ENCODE measurements around the gene PRPF31. TPM values are rescaled to one million over a fixed set of nuclear protein-coding genes. Genes with fewer than 3 reads are reported as not detected.

Gene PRPF31
- total and polyA plus RNA-seq, 9 of the 15 experiments (the other 6 are each of a cell fraction or from before 2014, with no cell fraction given) = 5.8 to 92.2 (median 69.2) TPM

- no peak for TF ChIP-seq IRF9 (tag; IDR thresholded peaks at IDR 0.05)
- no peak for TF ChIP-seq SUPT5H (IDR thresholded peaks at IDR 0.05)
- peak; percentile 41; the same call in 1 of the 2 replicates for TF ChIP-seq ZBTB2 (IDR thresholded peaks at IDR 0.05)
- no peak for TF ChIP-seq HMBOX1 (IDR thresholded peaks at IDR 0.05)
- no peak for TF ChIP-seq MTF1 (CRISPR knock-in tag; IDR thresholded peaks at IDR 0.05; ENCODE audit: borderline replicate concordance)
- TF ChIP-seq ARID1B (IDR thresholded peaks at IDR 0.05) = peak; percentile 23; the same call in 1 of the 2 replicates
- TF ChIP-seq KDM1A (IDR thresholded peaks at IDR 0.05) = 0 out of 4 replicates have a peak, but pooled peaks of 1 of the 2 experiments have one; percentile 24
- no peak for TF ChIP-seq ZNF23 (CRISPR knock-in tag; IDR thresholded peaks at IDR 0.05)
- TF ChIP-seq NR2C1 (IDR thresholded peaks at IDR 0.05) = no peak
- TF ChIP-seq NR2C1 (tag; IDR thresholded peaks at IDR 0.05) = no peak
- no peak for TF ChIP-seq RFX1 (IDR thresholded peaks at IDR 0.05)
- TF ChIP-seq RBM25 (IDR thresholded peaks at IDR 0.05; ENCODE audit: low read depth, low read length, severe bottlenecking) = no peak
- TF ChIP-seq GATAD2B (IDR thresholded peaks at IDR 0.05; ENCODE audit: borderline replicate concordance) = no peak
- TF ChIP-seq FOSL1 (tag; conservative IDR thresholded peaks at IDR 0.05) = no peak
- TF ChIP-seq SMARCA5 (IDR thresholded peaks at IDR 0.05) = peak; percentile 34; the same call in 1 of the 2 replicates
- TF ChIP-seq ZNF280B (CRISPR knock-in tag; IDR thresholded peaks at IDR 0.05) = no peak
- TF ChIP-seq MLLT1 (IDR thresholded peaks at IDR 0.05) = peak in 1 of 2 experiments; percentile 59; a peak in 1 of 4 replicates
- TF ChIP-seq DACH1 (IDR thresholded peaks at IDR 0.05; ENCODE audit: partially characterized antibody) = no peak
- TF ChIP-seq MTA1 (IDR thresholded peaks at IDR 0.05; ENCODE audit: borderline replicate concordance) = peak; percentile 71; the same call in 1 of the 2 replicates
- no peak for TF ChIP-seq ZBTB49 (CRISPR knock-in tag; IDR thresholded peaks at IDR 0.05; ENCODE audit: borderline replicate concordance)
- no peak for TF ChIP-seq BRD4 (IDR thresholded peaks at IDR 0.05)
- TF ChIP-seq CBFA2T3 (IDR thresholded peaks at IDR 0.05) = no peak
- TF ChIP-seq ZNF778 (CRISPR knock-in tag; IDR thresholded peaks at IDR 0.05) = no peak
Measured at GRCh38 chr19:54096617-54097106, 18.9 kb upstream of the PRPF31 start (continued).
